OCI-LY3 (cell line): ENCODE measurements around the gene SEMA5A.

Experiments
- H2AFZ ChIP-seq: fragments of 200-600, 300-600 bp; shearing (Covaris generic); 2 replicates; pipeline ENCODE4 v1.6.0; 2014; ENCODE audit warnings: antibody characterized with exemption, low read depth, low read length
- H3K27ac ChIP-seq: fragments of 200-600, 300-600 bp; sonication (generic); 2 replicates; pipeline ENCODE4 v1.5.1; 2014; ENCODE audit warnings: mild to moderate bottlenecking, low read length, moderate library complexity, mixed read lengths
- H3K27me3 ChIP-seq: fragments of 200-600, 300-600 bp; sonication (generic); 2 replicates; pipeline ENCODE4 v1.6.1; 2014; ENCODE audit warnings: low read depth, low read length, mixed read lengths
- H3K36me3 ChIP-seq: fragments of 200-600, 300-600 bp; sonication (generic); replicated peaks from 2 replicates; pipeline ENCODE3; 2014; ENCODE audit warnings: low read depth, low read length, mixed read lengths
- H3K4me1 ChIP-seq: fragments of 300-600, 200-600 bp; sonication (generic); 2 replicates; pipeline ENCODE4 v1.6.1; 2014; ENCODE audit warnings: low read length, mixed read lengths
- H3K4me2 ChIP-seq: fragments of 200-600, 300-600 bp; sonication (generic); 2 replicates; pipeline ENCODE4 v1.6.1; 2014; ENCODE audit warnings: low read length, mixed read lengths
- H3K4me3 ChIP-seq: fragments of 300-600, 200-600 bp; sonication (generic); 2 replicates; pipeline ENCODE4 v1.5.1; 2014; ENCODE audit warnings: antibody characterized with exemption, mild to moderate bottlenecking, low read length, moderate library complexity
- H3K79me2 ChIP-seq: fragments of 300-600, 200-600 bp; shearing (Covaris generic); 2 replicates; pipeline ENCODE4 v1.6.1; 2014; ENCODE audit warnings: mild to moderate bottlenecking, low read length, mixed read lengths
- H3K9ac ChIP-seq: fragments of 300-600, 200-600 bp; shearing (Covaris generic); 2 replicates; pipeline ENCODE4 v1.6.0; 2014; ENCODE audit warnings: mild to moderate bottlenecking, low read length, moderate library complexity
- H3K9me3 ChIP-seq: fragments of 200-600, 300-600 bp; shearing (Covaris generic); 2 replicates; pipeline ENCODE4 v1.6.1; 2014; ENCODE audit warnings: low read length, mixed read lengths; ENCODE audit not compliant: insufficient read depth
- H4K20me1 ChIP-seq: fragments of 200-600, 300-600 bp; sonication (generic); 2 replicates; pipeline ENCODE4 v1.6.1; 2016; ENCODE audit warnings: low read length, mixed read lengths; ENCODE audit not compliant: insufficient read depth
- EZH2phosphoT487 ChIP-seq: fragments of 200-600 bp; shearing (Covaris generic); IDR thresholded peaks from 2 replicates; pipeline ENCODE4 v1.6.1; 2018; ENCODE audit warnings: antibody characterized with exemption, mixed run types, low read depth
- TF ChIP-seq, protein P1 (sequence below): fragments of 200-600, 300-600 bp; sonication (generic); IDR thresholded peaks from 2 replicates; pipeline ENCODE4 v1.5.1; 2014; ENCODE audit warnings: antibody characterized with exemption, low read length, low read depth

SEMA5A gene

DNA sequence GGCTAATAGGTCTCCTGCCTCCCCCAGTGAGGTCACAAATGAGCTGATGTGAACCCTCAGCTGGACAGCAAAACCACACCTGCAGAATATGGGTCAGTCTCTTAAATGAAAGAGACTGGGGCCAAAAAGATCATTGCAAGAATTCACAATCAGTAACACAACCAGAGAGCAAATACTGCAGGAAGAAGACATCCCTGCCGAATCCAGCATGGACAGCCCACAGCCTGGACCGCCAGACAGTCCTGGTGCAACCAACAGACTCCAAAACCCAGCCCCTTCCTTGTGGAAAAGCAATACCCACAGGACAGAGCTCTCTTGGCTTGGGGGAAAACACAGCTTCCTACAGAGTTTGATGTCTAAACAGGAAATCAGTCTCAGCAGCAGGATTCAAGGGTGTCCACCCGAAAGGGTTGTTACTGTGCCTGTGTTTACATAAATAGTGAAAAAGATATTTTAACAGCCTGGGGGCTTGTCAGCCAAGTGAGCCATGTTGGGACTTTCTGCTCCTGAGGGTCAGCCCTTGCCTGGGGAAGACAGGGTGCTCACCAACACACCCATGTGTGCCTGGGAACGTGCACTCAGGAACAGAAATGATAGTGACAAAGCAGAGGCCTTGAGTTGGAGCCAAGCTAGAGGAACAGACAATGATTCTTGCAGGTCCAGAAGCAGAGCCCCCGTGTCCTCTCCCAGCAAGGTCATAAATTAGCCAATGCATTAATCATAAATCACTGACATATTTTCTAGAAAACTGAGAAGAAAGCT is 106.2 kb downstream of the SEMA5A start:
- Histone ChIP-seq H3K9me3 (no peaks in the 10 kb centered on the region), H4K20me1 (no peaks in the 10 kb centered on the region), H3K4me2 (no peak overlapping the region), H2AFZ (no peak overlapping the region), H3K36me3 (no peaks in the 10 kb centered on the region), H3K9ac (no peak overlapping the region), H3K79me2 (no peaks in the 10 kb centered on the region), H3K27ac (no peak overlapping the region), H3K27me3 (no peaks in the 10 kb centered on the region), H3K4me3 (no peak overlapping the region), H3K4me1 (no peaks in the 10 kb centered on the region)
- TF ChIP-seq, protein P1, sequence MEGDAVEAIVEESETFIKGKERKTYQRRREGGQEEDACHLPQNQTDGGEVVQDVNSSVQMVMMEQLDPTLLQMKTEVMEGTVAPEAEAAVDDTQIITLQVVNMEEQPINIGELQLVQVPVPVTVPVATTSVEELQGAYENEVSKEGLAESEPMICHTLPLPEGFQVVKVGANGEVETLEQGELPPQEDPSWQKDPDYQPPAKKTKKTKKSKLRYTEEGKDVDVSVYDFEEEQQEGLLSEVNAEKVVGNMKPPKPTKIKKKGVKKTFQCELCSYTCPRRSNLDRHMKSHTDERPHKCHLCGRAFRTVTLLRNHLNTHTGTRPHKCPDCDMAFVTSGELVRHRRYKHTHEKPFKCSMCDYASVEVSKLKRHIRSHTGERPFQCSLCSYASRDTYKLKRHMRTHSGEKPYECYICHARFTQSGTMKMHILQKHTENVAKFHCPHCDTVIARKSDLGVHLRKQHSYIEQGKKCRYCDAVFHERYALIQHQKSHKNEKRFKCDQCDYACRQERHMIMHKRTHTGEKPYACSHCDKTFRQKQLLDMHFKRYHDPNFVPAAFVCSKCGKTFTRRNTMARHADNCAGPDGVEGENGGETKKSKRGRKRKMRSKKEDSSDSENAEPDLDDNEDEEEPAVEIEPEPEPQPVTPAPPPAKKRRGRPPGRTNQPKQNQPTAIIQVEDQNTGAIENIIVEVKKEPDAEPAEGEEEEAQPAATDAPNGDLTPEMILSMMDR = no peak

DNA sequence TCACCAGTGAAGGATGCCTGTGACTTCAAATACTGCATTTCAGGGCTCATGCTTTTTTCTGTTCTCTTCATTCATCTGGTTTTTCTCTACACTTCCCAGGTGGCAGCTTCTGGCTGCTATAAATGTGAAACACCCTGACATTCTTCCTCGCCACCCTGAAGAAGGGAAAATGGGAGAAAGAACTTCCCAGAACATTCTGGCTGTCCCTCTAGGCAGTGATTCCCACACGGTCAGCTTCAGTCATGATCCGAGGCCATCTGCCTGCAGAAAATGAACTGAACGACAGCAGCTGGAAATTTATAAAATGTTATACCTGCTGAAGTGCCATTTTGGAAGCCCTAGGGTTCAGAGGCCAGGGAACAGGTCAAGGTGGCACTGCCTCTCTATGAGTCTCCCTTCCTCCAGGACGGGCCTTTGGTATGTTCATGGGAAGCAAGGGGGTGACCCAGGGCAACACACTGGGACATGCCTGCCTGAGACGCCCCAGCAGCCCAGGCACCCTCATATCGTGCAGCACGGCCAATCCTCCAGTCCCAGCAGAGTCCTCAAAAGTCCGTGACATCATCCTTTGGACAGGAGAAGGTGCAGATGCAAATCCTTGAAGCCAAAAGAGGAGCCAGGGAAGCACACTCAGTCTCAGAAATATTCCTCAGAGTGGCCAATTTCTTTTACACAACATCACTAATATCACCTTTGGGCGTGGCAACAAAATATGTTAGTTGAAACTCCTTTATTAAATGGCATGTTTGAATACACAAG is 107.1 kb downstream of the SEMA5A start:
- no peak overlapping the region for H3K9ac ChIP-seq
- H4K20me1 ChIP-seq = no peaks in the 10 kb centered on the region
- no peak overlapping the region for H3K4me2 ChIP-seq
- no peaks in the 10 kb centered on the region for H3K36me3 ChIP-seq
- no peaks in the 10 kb centered on the region for H3K9me3 ChIP-seq
- H3K27ac ChIP-seq = no peak overlapping the region
- no peak for TF ChIP-seq EZH2phosphoT487
- TF ChIP-seq, protein P1 = no peak
- H3K4me3 ChIP-seq = no peak overlapping the region
- no peaks in the 10 kb centered on the region for H3K27me3 ChIP-seq
- no peaks in the 10 kb centered on the region for H3K4me1 ChIP-seq
- no peak overlapping the region for H2AFZ ChIP-seq
- no peaks in the 10 kb centered on the region for H3K79me2 ChIP-seq

DNA sequence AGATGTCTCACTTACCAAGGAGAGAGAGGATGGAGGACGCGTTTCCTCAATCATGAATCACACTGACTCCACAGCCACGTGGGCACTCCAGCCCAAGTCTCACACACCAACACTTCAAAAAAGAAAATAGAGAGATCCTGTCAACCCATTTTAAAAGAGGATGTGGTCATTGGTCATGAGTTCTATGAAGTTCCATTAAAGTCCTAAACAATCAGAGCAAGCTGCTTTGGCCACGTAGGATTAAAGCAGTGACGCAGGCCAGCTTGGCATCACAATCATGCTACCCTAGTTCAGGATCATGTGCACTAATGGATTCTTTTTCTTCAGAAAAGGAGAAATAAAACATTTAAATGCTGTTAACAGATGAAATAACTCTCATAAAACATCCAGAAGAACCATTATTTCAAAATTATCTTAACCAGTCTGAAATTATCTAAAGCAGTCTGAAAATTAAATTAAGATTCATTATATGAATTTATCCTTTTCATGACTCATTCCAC is 108.1 kb downstream of the SEMA5A start:
- Histone ChIP-seq H3K79me2 (no peaks in the 10 kb centered on the region), H2AFZ (no peak overlapping the region), H4K20me1 (no peaks in the 10 kb centered on the region), H3K27me3 (no peaks in the 10 kb centered on the region), H3K4me2 (no peak overlapping the region), H3K36me3 (no peaks in the 10 kb centered on the region), H3K27ac (no peak overlapping the region), H3K4me3 (no peak overlapping the region), H3K9ac (no peak overlapping the region), H3K9me3 (no peaks in the 10 kb centered on the region), H3K4me1 (no peaks in the 10 kb centered on the region)
- TF ChIP-seq, protein P1 = no peak

DNA sequence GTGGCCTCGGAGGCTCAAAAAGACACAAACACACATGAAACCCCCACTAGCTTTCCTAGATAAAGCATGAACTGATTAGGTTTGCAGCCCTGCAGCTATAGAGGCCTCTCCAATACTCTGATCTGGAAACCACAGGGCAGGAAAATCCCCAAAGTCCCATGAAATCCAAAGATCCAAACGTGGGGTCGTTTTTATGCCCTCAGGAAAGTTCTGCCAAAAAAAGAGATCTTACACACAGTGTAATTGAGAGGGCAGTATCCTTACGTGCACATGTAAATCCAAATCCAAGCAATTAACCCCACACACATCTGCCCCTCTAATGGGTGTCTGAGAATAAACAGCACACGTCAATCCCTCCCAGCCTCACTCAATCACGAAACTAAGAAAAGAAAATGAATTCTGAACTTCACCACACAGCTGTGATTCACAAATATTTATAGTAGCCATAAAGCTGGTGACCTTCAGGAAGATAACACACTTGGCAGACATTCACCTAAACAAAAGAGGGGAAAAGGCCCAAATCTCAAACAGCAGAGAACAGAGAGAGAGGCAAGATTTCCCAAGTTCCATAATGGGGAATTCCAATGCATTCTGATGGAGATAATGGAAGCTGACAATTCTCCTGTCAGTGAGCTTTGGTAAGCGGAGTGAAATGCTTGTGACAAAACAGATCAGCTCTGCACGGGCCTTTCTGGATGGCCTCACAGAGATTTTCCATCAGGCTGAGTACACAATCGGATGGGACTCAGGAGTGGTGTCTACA is 114.2 kb downstream of the SEMA5A start:
- Histone ChIP-seq H2AFZ (no peak overlapping the region), H3K4me2 (no peak overlapping the region), H3K9me3 (no peaks in the 10 kb centered on the region), H3K27ac (no peak overlapping the region), H3K4me1 (no peaks in the 10 kb centered on the region), H3K79me2 (no peaks in the 10 kb centered on the region), H3K36me3 (no peaks in the 10 kb centered on the region), H3K9ac (no peak overlapping the region), H4K20me1 (no peaks in the 10 kb centered on the region), H3K27me3 (no peaks in the 10 kb centered on the region), H3K4me3 (no peak overlapping the region)
- TF ChIP-seq EZH2phosphoT487 = no peak
- TF ChIP-seq, protein P1 = no peak
